ENCODE measurements around the gene C4orf46.
A peak's percentile ranks its signal among the peaks of the same experiment; 100 is the strongest.
"Not testable (repeated sequence)": the region's sequence is repeated elsewhere in the genome, so short reads cannot be mapped to it uniquely, and the experiment has no call there.

C4orf46 gene

GRCh38 chr4:158671665-158671914, at the start of gene C4orf46:
C4orf46 (minus strand) TSS chr4:158671887; CDS start chr4:158671801, 86 bp downstream.
- no peaks in the 10 kb centered on the region for H3K36me3 ChIP-seq (ENCODE audit: control insufficient read depth, insufficient read depth, low read length)
- H3K4me1 ChIP-seq (ENCODE audit: control insufficient read depth, insufficient read depth, low read length): peaks cover 4% of the 10 kb centered on the region
- no peaks in the 10 kb centered on the region for H3K27me3 ChIP-seq (ENCODE audit: control insufficient read depth, insufficient read depth, low read length)
- H3K9ac ChIP-seq (ENCODE audit: low read depth, low read length): peak within 1 kb of the TSS; percentile 85
- H3K4me3 ChIP-seq (ENCODE audit: low read depth, low read length): peak within 1 kb of the TSS; percentile 97
- H3K9me3 ChIP-seq (ENCODE audit: control insufficient read depth, insufficient read depth, low read length): no peaks in the 10 kb centered on the region

GRCh38 chr4:158715802-158716201, 44.1 kb upstream of the C4orf46 start:
- Histone ChIP-seq H3K27me3 (ENCODE audit: control insufficient read depth, insufficient read depth, low read length) (no peaks in the 10 kb centered on the region), H3K9ac (ENCODE audit: low read depth, low read length) (no peak overlapping the region), H3K4me1 (ENCODE audit: control insufficient read depth, insufficient read depth, low read length) (no peaks in the 10 kb centered on the region), H3K4me3 (ENCODE audit: low read depth, low read length) (no peak overlapping the region), H3K9me3 (ENCODE audit: control insufficient read depth, insufficient read depth, low read length) (no peaks in the 10 kb centered on the region), H3K36me3 (ENCODE audit: control insufficient read depth, insufficient read depth, low read length) (peaks cover 15% of the 10 kb centered on the region)

GRCh38 chr4:158714937-158715336, 43.2 kb upstream of the C4orf46 start:
- Histone ChIP-seq H3K9me3 (ENCODE audit: control insufficient read depth, insufficient read depth, low read length) (no peaks in the 10 kb centered on the region), H3K4me1 (ENCODE audit: control insufficient read depth, insufficient read depth, low read length) (no peaks in the 10 kb centered on the region), H3K9ac (ENCODE audit: low read depth, low read length) (no peak overlapping the region), H3K27me3 (ENCODE audit: control insufficient read depth, insufficient read depth, low read length) (no peaks in the 10 kb centered on the region), H3K36me3 (ENCODE audit: control insufficient read depth, insufficient read depth, low read length) (peaks cover 18% of the 10 kb centered on the region), H3K4me3 (ENCODE audit: low read depth, low read length) (no peak overlapping the region)

GRCh38 chr4:158712622-158713021, 40.9 kb upstream of the C4orf46 start:
- not testable (repeated sequence) for H3K4me3 ChIP-seq (ENCODE audit: low read depth, low read length); H3K9me3 ChIP-seq (ENCODE audit: control insufficient read depth, insufficient read depth, low read length); H3K27me3 ChIP-seq (ENCODE audit: control insufficient read depth, insufficient read depth, low read length); H3K4me1 ChIP-seq (ENCODE audit: control insufficient read depth, insufficient read depth, low read length); H3K9ac ChIP-seq (ENCODE audit: low read depth, low read length)
- H3K36me3 ChIP-seq (ENCODE audit: control insufficient read depth, insufficient read depth, low read length): peaks cover 14% of the 10 kb centered on the region

GRCh38 chr4:158710814-158711213, 39.1 kb upstream of the C4orf46 start:
- Histone ChIP-seq H3K9me3 (ENCODE audit: control insufficient read depth, insufficient read depth, low read length) (no peaks in the 10 kb centered on the region), H3K27me3 (ENCODE audit: control insufficient read depth, insufficient read depth, low read length) (no peaks in the 10 kb centered on the region), H3K36me3 (ENCODE audit: control insufficient read depth, insufficient read depth, low read length) (peaks cover 14% of the 10 kb centered on the region), H3K4me1 (ENCODE audit: control insufficient read depth, insufficient read depth, low read length) (no peaks in the 10 kb centered on the region), H3K9ac (ENCODE audit: low read depth, low read length) (no peak overlapping the region), H3K4me3 (ENCODE audit: low read depth, low read length) (no peak overlapping the region)

GRCh38 chr4:158704274-158704673, 32.6 kb upstream of the C4orf46 start:
- Histone ChIP-seq H3K9ac (ENCODE audit: low read depth, low read length) (no peak overlapping the region), H3K4me1 (ENCODE audit: control insufficient read depth, insufficient read depth, low read length) (no peaks in the 10 kb centered on the region), H3K4me3 (ENCODE audit: low read depth, low read length) (no peak overlapping the region)

GRCh38 chr4:158688813-158689212, 17.1 kb upstream of the C4orf46 start:
- no peak overlapping the region for H3K9ac ChIP-seq (ENCODE audit: low read depth, low read length)
- H3K4me1 ChIP-seq (ENCODE audit: control insufficient read depth, insufficient read depth, low read length): no peaks in the 10 kb centered on the region
- no peaks in the 10 kb centered on the region for H3K27me3 ChIP-seq (ENCODE audit: control insufficient read depth, insufficient read depth, low read length)
- H3K36me3 ChIP-seq (ENCODE audit: control insufficient read depth, insufficient read depth, low read length): no peaks in the 10 kb centered on the region
- H3K4me3 ChIP-seq (ENCODE audit: low read depth, low read length): no peak overlapping the region
- H3K9me3 ChIP-seq (ENCODE audit: control insufficient read depth, insufficient read depth, low read length): no peaks in the 10 kb centered on the region

More at GRCh38 chr4:158704274-158704673, 32.6 kb upstream of the C4orf46 start:
- peaks cover 3% of the 10 kb centered on the region for H3K36me3 ChIP-seq (ENCODE audit: control insufficient read depth, insufficient read depth, low read length)
- no peaks in the 10 kb centered on the region for H3K27me3 ChIP-seq (ENCODE audit: control insufficient read depth, insufficient read depth, low read length)
- no peaks in the 10 kb centered on the region for H3K9me3 ChIP-seq (ENCODE audit: control insufficient read depth, insufficient read depth, low read length)

GRCh38 chr4:158682066-158682465, 10.4 kb upstream of the C4orf46 start:
- H3K9me3 ChIP-seq (ENCODE audit: control insufficient read depth, insufficient read depth, low read length): no peaks in the 10 kb centered on the region
- H3K4me3 ChIP-seq (ENCODE audit: low read depth, low read length): no peak overlapping the region
- H3K9ac ChIP-seq (ENCODE audit: low read depth, low read length): no peak overlapping the region
- no peaks in the 10 kb centered on the region for H3K36me3 ChIP-seq (ENCODE audit: control insufficient read depth, insufficient read depth, low read length)
- H3K27me3 ChIP-seq (ENCODE audit: control insufficient read depth, insufficient read depth, low read length): no peaks in the 10 kb centered on the region
- H3K4me1 ChIP-seq (ENCODE audit: control insufficient read depth, insufficient read depth, low read length): peaks cover 3% of the 10 kb centered on the region

GRCh38 chr4:158681629-158682028, 9.9 kb upstream of the C4orf46 start:
- Histone ChIP-seq H3K9ac (ENCODE audit: low read depth, low read length) (no peak overlapping the region), H3K36me3 (ENCODE audit: control insufficient read depth, insufficient read depth, low read length) (no peaks in the 10 kb centered on the region), H3K4me3 (ENCODE audit: low read depth, low read length) (no peak overlapping the region), H3K27me3 (ENCODE audit: control insufficient read depth, insufficient read depth, low read length) (no peaks in the 10 kb centered on the region), H3K9me3 (ENCODE audit: control insufficient read depth, insufficient read depth, low read length) (no peaks in the 10 kb centered on the region), H3K4me1 (ENCODE audit: control insufficient read depth, insufficient read depth, low read length) (peaks cover 3% of the 10 kb centered on the region)

GRCh38 chr4:158678767-158679166, 7.1 kb upstream of the C4orf46 start:
- H3K36me3 ChIP-seq (ENCODE audit: control insufficient read depth, insufficient read depth, low read length): no peaks in the 10 kb centered on the region
- no peaks in the 10 kb centered on the region for H3K9me3 ChIP-seq (ENCODE audit: control insufficient read depth, insufficient read depth, low read length)
- H3K4me3 ChIP-seq (ENCODE audit: low read depth, low read length): no peak overlapping the region
- H3K27me3 ChIP-seq (ENCODE audit: control insufficient read depth, insufficient read depth, low read length): no peaks in the 10 kb centered on the region
- peaks cover 3% of the 10 kb centered on the region for H3K4me1 ChIP-seq (ENCODE audit: control insufficient read depth, insufficient read depth, low read length)
- H3K9ac ChIP-seq (ENCODE audit: low read depth, low read length): no peak overlapping the region

GRCh38 chr4:158676076-158676475, 4.4 kb upstream of the C4orf46 start:
- Histone ChIP-seq H3K9me3 (ENCODE audit: control insufficient read depth, insufficient read depth, low read length) (no peaks in the 10 kb centered on the region), H3K4me1 (ENCODE audit: control insufficient read depth, insufficient read depth, low read length) (peaks cover 3% of the 10 kb centered on the region), H3K9ac (ENCODE audit: low read depth, low read length) (no peak overlapping the region), H3K27me3 (ENCODE audit: control insufficient read depth, insufficient read depth, low read length) (no peaks in the 10 kb centered on the region), H3K36me3 (ENCODE audit: control insufficient read depth, insufficient read depth, low read length) (no peaks in the 10 kb centered on the region), H3K4me3 (ENCODE audit: low read depth, low read length) (no peak overlapping the region)

GRCh38 chr4:158673633-158674032, 1.9 kb upstream of the C4orf46 start:
- Histone ChIP-seq H3K4me1 (ENCODE audit: control insufficient read depth, insufficient read depth, low read length) (peaks cover 2% of the 10 kb centered on the region), H3K36me3 (ENCODE audit: control insufficient read depth, insufficient read depth, low read length) (no peaks in the 10 kb centered on the region), H3K27me3 (ENCODE audit: control insufficient read depth, insufficient read depth, low read length) (no peaks in the 10 kb centered on the region), H3K4me3 (ENCODE audit: low read depth, low read length) (no peak overlapping the region), H3K9ac (ENCODE audit: low read depth, low read length) (no peak overlapping the region), H3K9me3 (ENCODE audit: control insufficient read depth, insufficient read depth, low read length) (no peaks in the 10 kb centered on the region)

Measured in iPS-15b (cell line).